NCI-H2196 (cell line): ENCODE data around the gene CCRL2.
"Not testable (repeated sequence)": the region's sequence is repeated elsewhere in the genome, so short reads cannot be mapped to it uniquely, and the experiment has no call there.

Experiments
- DNase-seq: peaks from one replicate; lab custom pipeline; 2025; ENCODE audit not compliant: unreplicated experiment; lab: John Stamatoyannopoulos, UW

CCRL2 gene

GRCh38 chr3:46427916-46428833 lies 21.1 kb downstream of the CCRL2 start:
- DNase-seq = no peak

- DNase-seq = no peak
Observed at GRCh38 chr3:46429250-46429649, 22.2 kb downstream of the CCRL2 start.

- no peak for DNase-seq
Observed at GRCh38 chr3:46429671-46430070, 22.6 kb downstream of the CCRL2 start.

- DNase-seq = not testable (repeated sequence)
Observed at GRCh38 chr3:46430879-46431278, 23.8 kb downstream of the CCRL2 start.

- not testable (repeated sequence) for DNase-seq
Observed at GRCh38 chr3:46431905-46432304, 24.8 kb downstream of the CCRL2 start.

- DNase-seq = not testable (repeated sequence)
Observed at GRCh38 chr3:46433118-46433517, 26.1 kb downstream of the CCRL2 start.

GRCh38 chr3:46433841-46434240 lies 26.8 kb downstream of the CCRL2 start:
- DNase-seq = no peak

GRCh38 chr3:46435081-46435726 lies 28.1 kb downstream of the CCRL2 start:
- no peak for DNase-seq

GRCh38 chr3:46438831-46439230 lies 31.8 kb downstream of the CCRL2 start:
- DNase-seq = no peak

GRCh38 chr3:46440531-46441294 lies 33.7 kb downstream of the CCRL2 start:
- DNase-seq = no peak

- DNase-seq = peak; percentile 46
Observed at GRCh38 chr3:46442576-46443530, 35.8 kb downstream of the CCRL2 start.

GRCh38 chr3:46447228-46447985 lies 40.3 kb downstream of the CCRL2 start:
- DNase-seq = no peak

- no peak for DNase-seq
Observed at GRCh38 chr3:46448721-46449120, 41.7 kb downstream of the CCRL2 start.

GRCh38 chr3:46449755-46450552 lies 42.9 kb downstream of the CCRL2 start:
- no peak for DNase-seq

GRCh38 chr3:46453526-46454208 lies 46.6 kb downstream of the CCRL2 start:
- DNase-seq = no peak

GRCh38 chr3:46454209-46454595 lies 47.1 kb downstream of the CCRL2 start:
- DNase-seq = no peak

- DNase-seq = no peak
Observed at GRCh38 chr3:46454606-46455005, 47.5 kb downstream of the CCRL2 start.
